RPMI8226 (cell line): Measurements from ENCODE around the gene ZNF45.
"Not testable (repeated sequence)": the region's sequence is repeated elsewhere in the genome, so short reads cannot be mapped to it uniquely, and the experiment has no call there.

Source experiments
- DNase-seq: peaks from one replicate; pipeline ENCODE4 v3.0.0-alpha.2; 2015

The ZNF45 gene

DNA sequence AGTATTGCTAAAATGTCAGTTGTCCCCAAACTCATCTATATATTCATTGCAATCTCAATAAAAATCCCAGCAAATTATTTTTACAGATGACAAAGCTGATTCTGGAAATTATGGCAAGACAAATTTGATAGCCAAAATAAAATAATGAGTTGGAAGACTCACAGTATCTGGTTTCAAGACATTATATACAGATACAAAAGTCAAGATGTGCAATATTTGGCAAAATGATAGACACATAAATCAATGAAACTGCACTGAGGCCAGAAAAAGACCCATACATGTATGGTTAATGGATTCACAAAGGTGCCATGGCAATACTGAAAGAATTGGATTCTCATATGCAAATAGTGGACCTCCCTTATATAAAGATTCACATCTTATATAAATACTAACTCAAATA, 24.2 kb downstream of the ZNF45 start:
- DNase-seq: no peak

DNA sequence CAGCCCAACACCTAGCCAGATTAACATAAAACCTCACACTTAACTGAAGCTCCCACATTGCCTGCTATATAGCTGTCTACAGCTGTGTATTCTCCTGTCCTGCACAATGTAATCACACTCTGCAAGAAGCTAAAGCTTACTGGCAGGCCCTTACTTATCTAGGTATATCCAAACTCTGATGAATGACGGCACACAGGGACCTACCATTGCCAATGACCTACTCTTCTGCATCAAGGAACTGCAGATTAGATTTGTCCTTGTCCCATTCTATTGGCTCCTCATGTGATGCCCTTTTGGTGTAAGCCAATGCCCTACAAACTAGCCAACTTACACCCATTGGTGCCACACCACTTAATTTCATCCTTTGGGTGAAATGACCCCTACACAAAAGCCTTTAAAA, 26.4 kb downstream of the ZNF45 start:
- no peak for DNase-seq

DNA sequence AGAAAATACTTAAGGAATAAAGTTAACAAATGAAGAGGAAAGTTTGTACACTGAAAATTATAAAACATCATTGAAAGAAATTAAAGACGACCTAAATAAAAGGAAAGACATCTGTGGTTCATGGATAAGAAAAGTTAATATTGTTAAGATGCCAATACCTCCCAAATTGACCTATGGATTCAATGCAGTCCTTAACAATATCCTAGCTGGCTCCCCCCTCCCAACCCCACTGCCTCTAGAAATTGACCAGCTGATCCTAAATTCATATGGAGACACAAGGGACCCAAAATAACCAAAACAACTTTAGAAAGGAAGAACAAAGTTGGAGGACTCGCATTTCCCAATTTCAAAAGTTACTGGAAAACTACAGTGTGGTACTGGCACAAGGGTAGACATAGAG, 28.3 kb downstream of the ZNF45 start:
- DNase-seq: no peak

DNA sequence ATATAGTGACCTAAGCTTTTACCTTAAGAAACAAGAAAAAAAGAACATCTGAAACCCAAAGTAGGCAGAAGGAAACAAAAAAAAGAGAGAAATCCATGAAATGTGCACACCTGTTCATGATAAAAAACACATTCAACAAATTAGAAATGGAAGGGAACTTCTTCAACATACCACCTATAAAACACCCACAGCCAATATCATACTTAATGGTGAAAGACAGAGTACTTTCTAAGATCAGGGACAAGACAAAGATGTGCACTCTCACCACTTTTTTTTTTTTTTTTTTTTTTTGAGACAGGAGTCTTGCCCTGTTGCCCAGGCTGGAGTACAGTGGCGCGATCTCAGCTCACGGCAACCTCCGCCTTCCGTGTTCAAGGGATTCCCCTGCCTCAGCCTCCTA, 29.2 kb downstream of the ZNF45 start:
- no peak for DNase-seq

DNA sequence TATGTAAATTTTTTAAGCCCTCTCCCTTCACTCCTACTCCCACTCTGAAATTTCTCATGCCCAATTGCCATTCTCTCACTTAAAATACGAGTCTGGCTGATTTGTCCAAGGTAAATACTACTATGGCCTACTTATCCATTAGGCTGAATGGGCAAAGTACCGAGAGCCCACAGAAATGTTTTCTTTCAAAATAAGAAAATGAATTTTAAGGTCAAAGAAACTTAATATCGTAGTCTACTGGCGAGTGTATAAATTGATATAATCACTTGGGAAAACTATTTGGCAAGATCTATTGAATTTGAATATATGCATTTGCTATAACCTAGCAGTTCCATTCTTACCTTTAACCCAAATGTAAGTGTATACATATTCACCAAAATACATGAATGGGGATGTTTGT, 32.7 kb downstream of the ZNF45 start:
- DNase-seq: no peak

DNA sequence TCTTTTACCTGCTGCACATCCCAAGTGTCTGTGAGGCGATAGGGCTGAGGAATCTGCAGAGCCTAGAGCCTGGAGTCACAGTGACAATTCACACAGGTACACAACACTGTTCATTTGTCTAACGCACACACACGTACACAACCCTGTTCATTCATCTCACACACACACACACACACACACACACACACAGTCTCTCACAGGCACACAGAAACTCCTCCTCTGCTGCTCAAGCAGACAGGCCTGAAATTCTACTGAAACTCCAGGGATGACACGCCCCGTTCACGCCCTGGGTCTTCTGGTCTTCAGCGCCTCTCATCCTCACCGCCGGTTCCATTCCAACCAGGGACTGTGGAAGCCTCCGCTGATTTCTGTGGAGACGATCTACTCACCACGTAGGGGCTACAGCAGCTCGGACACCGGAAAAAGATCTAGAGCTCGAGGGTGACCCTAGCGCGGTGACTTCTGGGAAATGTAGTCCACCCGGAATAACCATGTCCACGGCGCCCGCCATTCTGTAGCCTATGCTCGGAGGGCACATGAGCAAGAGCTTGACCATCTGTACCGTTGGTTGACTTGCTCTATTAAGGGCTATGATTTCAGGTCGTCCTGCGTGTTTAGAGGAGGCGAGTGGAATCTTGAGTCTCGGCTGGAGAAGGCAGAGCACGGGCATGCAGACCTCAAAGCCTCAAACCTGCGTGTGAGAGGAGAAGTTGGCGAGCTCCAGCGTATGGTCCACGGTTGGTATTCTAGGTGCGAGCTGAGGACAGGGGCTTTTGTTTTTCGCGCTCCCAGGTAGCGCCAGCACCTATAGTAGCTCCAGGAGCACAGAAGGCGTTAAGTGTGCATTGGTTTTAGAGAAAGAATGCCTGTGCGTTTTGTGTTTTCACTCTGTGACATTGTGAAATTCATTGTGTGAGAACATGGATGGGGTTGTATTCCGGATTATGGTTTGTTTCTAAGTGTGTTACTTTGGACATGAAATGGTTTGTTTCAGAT, 33.4 kb downstream of the ZNF45 start:
- DNase-seq: peak; percentile 78

DNA sequence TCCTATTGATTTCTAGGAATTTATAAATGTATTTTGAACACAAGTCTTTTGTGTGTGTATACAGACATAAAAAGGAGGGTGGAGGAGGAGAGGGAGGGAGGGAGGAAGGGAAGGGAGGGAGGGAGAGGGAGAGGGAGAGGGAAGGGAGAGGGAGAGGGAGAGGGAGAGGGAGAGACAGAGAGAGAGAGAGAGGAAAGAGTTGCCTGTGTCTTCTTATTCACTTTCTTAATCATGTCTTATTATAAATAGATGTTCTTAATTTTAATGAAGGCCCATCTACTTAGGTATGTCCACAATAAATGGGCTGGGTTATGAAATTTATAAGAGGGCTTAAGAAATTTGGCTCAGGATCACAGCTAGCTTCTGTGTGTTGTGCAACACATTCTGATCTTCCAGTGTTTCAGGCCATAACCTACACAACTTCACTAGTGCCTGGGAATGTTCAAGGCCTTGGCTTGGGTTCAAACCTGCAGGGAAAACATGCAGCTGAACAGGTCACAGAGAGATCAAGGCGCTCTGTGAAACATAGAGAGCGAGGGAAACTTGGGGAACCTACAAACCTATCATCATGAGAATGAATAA, 39.3 kb downstream of the ZNF45 start:
- no peak for DNase-seq

DNA sequence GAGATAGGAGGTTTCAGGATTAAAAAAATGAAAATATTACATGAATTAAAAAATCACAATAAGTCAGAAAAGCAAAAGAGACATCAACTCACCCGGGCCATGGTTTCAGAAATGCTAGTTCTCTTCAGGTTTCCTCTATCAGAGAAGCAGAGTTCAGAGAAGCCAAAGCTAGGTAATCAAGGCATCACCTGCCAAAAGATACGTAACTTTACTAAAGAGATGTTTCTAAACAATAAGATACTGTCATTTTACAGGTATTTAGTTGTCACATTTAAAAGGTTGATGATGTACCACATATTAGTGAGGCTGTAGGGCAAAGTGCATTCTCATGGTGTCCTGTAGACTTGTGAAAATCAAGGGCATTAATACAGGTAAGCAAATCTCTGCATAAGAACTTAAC, 51.2 kb downstream of the ZNF45 start, which contains the start of gene ZNF404:
Gene ZNF404, minus strand, starts transcription at position 101 of the 400 bp plus-strand sequence.
- DNase-seq: no peak

DNA sequence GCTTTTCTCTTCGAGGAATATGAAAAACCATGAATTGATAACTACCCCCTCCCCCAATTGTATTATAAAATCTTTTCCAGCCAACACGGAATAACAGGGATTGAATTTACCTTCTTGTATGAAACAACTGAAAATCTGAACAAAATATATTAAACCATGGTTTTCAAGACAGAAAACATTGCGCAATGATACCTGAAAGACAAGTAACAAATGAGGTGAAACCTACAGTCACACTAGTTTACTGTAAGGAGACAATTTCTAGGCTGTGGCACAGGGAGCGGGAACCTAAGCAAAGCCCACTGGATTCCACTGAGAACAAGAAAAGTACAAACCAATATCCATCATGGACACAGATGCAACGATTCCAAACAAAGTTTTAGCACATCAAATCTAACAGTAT, 54.6 kb downstream of the ZNF45 start:
- no peak for DNase-seq

DNA sequence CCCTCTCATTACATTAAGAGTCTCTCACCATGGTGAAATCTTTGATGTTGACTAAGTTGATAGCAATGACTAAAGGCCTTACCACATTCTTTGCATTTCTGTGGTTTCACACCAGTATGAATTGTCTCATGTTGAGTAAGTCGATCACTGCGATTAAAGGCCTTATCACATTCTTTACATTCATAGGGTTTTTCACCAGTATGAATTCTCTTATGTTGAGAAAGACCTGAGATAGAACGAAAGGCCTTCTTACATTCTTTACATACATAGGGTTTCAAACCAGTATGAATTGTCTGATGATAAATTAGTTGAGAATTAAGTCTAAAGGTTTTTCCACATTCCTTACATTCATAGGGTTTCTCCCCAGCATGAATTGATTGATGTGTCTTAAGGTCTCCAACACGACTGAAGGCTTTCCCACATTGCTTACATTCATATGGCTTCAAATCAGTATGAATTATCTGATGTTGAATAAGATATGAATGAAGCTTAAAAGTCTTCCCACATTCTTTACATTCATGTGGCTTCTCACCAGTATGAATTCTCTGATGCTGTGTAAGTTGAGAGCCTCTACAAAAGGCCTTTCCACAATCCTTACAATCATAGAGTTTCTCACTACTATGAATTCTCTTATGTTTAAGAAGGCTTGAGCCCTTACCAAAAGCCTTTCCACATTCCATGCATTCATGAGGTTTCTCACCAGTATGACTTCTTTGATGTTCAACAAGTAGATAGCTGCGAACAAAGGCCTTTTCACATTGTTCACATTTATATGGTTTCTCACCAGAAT, 62.3 kb downstream of the ZNF45 start:
- DNase-seq: no peak

DNA sequence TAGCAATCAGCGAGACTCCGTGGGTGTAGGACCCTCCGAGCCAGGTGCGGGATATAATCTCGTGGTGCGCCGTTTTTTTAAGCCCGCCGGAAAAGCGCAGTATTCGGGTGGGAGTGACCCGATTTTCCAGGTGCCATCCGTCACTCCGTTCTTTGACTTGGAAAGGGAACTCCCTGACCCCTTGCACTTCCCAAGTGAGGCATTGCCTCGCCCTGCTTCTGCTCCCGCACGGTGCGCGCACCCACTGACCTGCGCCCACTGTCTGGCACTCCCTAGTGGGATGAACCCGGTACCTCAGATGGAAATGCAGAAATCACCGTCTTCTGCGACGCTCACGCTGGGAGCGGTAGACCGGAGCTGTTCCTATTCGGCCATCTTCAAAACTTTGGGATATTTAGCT, 68.2 kb downstream of the ZNF45 start:
- not testable (repeated sequence) for DNase-seq
